Lung (tissue), 12 donors: ENCODE measurements around the gene OGDHL. TPM values are rescaled to one million over a fixed set of nuclear protein-coding genes. Genes with fewer than 3 reads are reported as not detected.
"Not testable (repeated sequence)": the region's sequence is repeated elsewhere in the genome, so short reads cannot be mapped to it uniquely, and the experiment has no call there.

Source experiments
- ATAC-seq: fragments of 200-7000 bp; cut with Tn5 transposase; one replicate; pipeline ENCODE4 v1.9.1; 2020; ENCODE audit warnings: moderate number of reproducible peaks; ENCODE audit not compliant: insufficient read depth, low FRiP score
- DNase-seq, 3 donors: peaks; one replicate each; pipeline ENCODE4 v3.0.0-alpha.2; 2013 to 2017
- H3K27ac ChIP-seq, 2 donors: one replicate each; pipeline ENCODE4 v1.5.1; 2013; ENCODE audit warnings: mild to moderate bottlenecking in 2 of 2, moderate library complexity in 2 of 2, control low read depth in 1 of 2, inconsistent platforms in 1 of 2, low read depth in 1 of 2, low read length in 1 of 2
- H3K27me3 ChIP-seq, 3 donors: one replicate each; pipeline ENCODE4 v1.5.1; 2013; ENCODE audit warnings: low read length in 2 of 3; ENCODE audit not compliant: control insufficient read depth in 3 of 3, insufficient read depth in 3 of 3
- H3K36me3 ChIP-seq, 4 donors: one replicate each; pipeline ENCODE4 v1.5.1; 2013; ENCODE audit warnings: low read length in 4 of 4, mild to moderate bottlenecking in 1 of 4, moderate library complexity in 1 of 4; ENCODE audit not compliant: control insufficient read depth in 4 of 4, insufficient read depth in 4 of 4
- H3K4me1 ChIP-seq, 5 donors: one replicate each; pipeline ENCODE4 v1.5.1; 2013; ENCODE audit warnings: low read length in 5 of 5, mild to moderate bottlenecking in 2 of 5, moderate library complexity in 1 of 5; ENCODE audit not compliant: control insufficient read depth in 5 of 5, insufficient read depth in 5 of 5
- H3K4me3 ChIP-seq: one replicate; pipeline ENCODE4 v1.5.1; 2013; ENCODE audit warnings: mild to moderate bottlenecking, control low read depth, moderate library complexity
- H3K9ac ChIP-seq, 2 donors: one replicate each; pipeline ENCODE4 v1.5.1; 2013; ENCODE audit warnings: low read length in 2 of 2, control low read depth in 1 of 2; ENCODE audit not compliant: insufficient read depth in 1 of 2
- H3K9me3 ChIP-seq, 4 donors: one replicate each; pipeline ENCODE4 v1.5.1; 2013; ENCODE audit warnings: low read length in 3 of 4, mild to moderate bottlenecking in 1 of 4, moderate library complexity in 1 of 4; ENCODE audit not compliant: control insufficient read depth in 4 of 4, insufficient read depth in 3 of 4
- CTCF ChIP-seq: IDR thresholded peaks from 2 replicates; pipeline ENCODE4 v1.5.1; 2012; ENCODE audit warnings: mild to moderate bottlenecking; ENCODE audit errors: control extremely low read depth, extremely low read depth
- WGBS, 2 donors: extraction: QIAGEN DNeasy Blood & Tissue Kit; methylation state at CpG; one replicate each; pipeline ENCODE4 v1.1.7; 2013; 5-methylcytosine and 5-hydroxymethylcytosine counted together
- polyA plus RNA-seq, 2 donors: library from polyadenylated mRNA; stranded (reverse); fragments of 200-250 nt; gene quantifications; one replicate each; pipeline ENCODE4 v1.2.1, GENCODE V29; 2013
- total RNA-seq, 2 donors: library from RNA; depleted of rRNA in 1 of 2; stranded (reverse); fragments of >200 nt in 1 of 2; gene quantifications; one replicate each; pipeline ENCODE4 v1.2.1, GENCODE V29; 2014 to 2021
- donor health status: control.
- donor health status: control.
- donor health status: Bipolar disorder and iron deficiency.
- donor health status: healthy.
- donor health status: DM: yes; HTN: yes; CAD: no.

OGDHL gene
- total and polyA plus RNA-seq, 4 donors = 0.06 to 0.86 (median 0.15) TPM

- Histone ChIP-seq H3K4me1 (no peaks in the 10 kb centered on the region), H3K27ac (no peak overlapping the region), H3K36me3 (no peaks in the 10 kb centered on the region), H3K9me3 (no peaks in the 10 kb centered on the region), H3K9ac (no peak overlapping the region), H3K27me3 (no peaks in the 10 kb centered on the region), H3K4me3 (no peak overlapping the region)
- 76 to 91% methylated on average over 3 of the region's 3 CpGs for WGBS, 2 donors
- ATAC-seq = no peak
- no peak for TF ChIP-seq CTCF
- DNase-seq = no peak
These were observed 6.1 kb downstream of the OGDHL start for GRCh38 chr10:49756031-49756430.

GRCh38 chr10:49754951-49755350 lies 7.2 kb downstream of the OGDHL start:
- not testable (repeated sequence) for H3K9ac ChIP-seq, ATAC-seq, H3K27ac ChIP-seq, H3K9me3 ChIP-seq, H3K27me3 ChIP-seq, H3K4me3 ChIP-seq, H3K36me3 ChIP-seq, DNase-seq, H3K4me1 ChIP-seq
- 85 to 88% methylated on average over 7 of the region's 7 CpGs for WGBS, 2 donors

- H3K4me3 ChIP-seq = no peak overlapping the region
- H3K27me3 ChIP-seq = no peaks in the 10 kb centered on the region
- ATAC-seq (no peak), DNase-seq (no peak)
- no peak for TF ChIP-seq CTCF
- no peaks in the 10 kb centered on the region for H3K36me3 ChIP-seq
- no peaks in the 10 kb centered on the region for H3K9me3 ChIP-seq
- H3K9ac ChIP-seq = no peak overlapping the region
- WGBS, 2 donors = 89 to 90% methylated on average over 7 of the region's 7 CpGs
- H3K4me1 ChIP-seq = no peaks in the 10 kb centered on the region
- H3K27ac ChIP-seq = no peak overlapping the region
These were observed 9.5 kb downstream of the OGDHL start for GRCh38 chr10:49752584-49752983.

- H3K4me3 ChIP-seq = no peak overlapping the region
- no peaks in the 10 kb centered on the region for H3K36me3 ChIP-seq
- H3K9me3 ChIP-seq = no peaks in the 10 kb centered on the region
- ATAC-seq = no peak
- no peak overlapping the region for H3K9ac ChIP-seq
- H3K4me1 ChIP-seq = no peaks in the 10 kb centered on the region
- 79 to 89% methylated on average over 20 of the region's 20 CpGs for WGBS, 2 donors
- DNase-seq = no peak
- H3K27ac ChIP-seq = no peak overlapping the region
- no peaks in the 10 kb centered on the region for H3K27me3 ChIP-seq
- no peak for TF ChIP-seq CTCF
These were observed 10.2 kb downstream of the OGDHL start for GRCh38 chr10:49751636-49752510.
